ENCODE measurements around the gene PSG2. TPM values are rescaled to one million over a fixed set of nuclear protein-coding genes. Genes with fewer than 3 reads are reported as not detected.
"Not testable (repeated sequence)": the region's sequence is repeated elsewhere in the genome, so short reads cannot be mapped to it uniquely, and the experiment has no call there.

Gene PSG2
- not detected for total RNA-seq
- long read RNA-seq: 0 reads

DNA sequence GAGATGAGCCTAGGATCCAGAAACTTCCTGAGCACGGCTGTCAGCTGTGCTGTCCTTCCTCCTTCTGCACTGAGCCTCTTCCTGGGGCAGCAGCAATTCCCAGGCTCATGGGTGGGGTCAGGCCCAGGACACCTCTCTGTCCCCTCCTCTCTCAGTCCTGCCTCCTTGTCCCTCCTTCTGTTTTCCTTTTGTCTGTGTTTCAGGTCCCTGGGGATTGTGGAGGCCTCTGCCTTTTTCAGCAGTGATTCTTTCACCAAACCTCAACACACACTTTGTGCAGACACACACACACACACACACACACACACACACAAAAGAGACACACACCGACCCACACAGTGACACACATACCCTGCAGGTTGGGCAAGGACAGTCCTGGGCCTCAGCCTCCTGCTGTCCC is at the start of gene PSG2:
Gene PSG2, minus strand, starts transcription at position 101 of the 400 bp plus-strand sequence. CDS start 132 bp downstream, outside the sequence.
- ATAC-seq; DNase-seq; intact Hi-C loops (cut with DNase I): not testable (repeated sequence)

- DNase-seq; intact Hi-C loops (cut with DNase I); ATAC-seq: not testable (repeated sequence)
Measured at GRCh38 chr19:43131281-43131842, 48.9 kb upstream of the PSG2 start.

- not testable (repeated sequence) for DNase-seq, ATAC-seq
Measured at GRCh38 chr19:43129197-43129596, 46.7 kb upstream of the PSG2 start.

GRCh38 chr19:43127336-43127735 is 44.8 kb upstream of the PSG2 start:
- intact Hi-C loops (cut with DNase I); DNase-seq: not testable (repeated sequence)
- peak in 1 of 2 donors; percentile 38 for ATAC-seq

More at GRCh38 chr19:43129197-43129596, 46.7 kb upstream of the PSG2 start:
- intact Hi-C loops (cut with DNase I): not testable (repeated sequence)

DNA sequence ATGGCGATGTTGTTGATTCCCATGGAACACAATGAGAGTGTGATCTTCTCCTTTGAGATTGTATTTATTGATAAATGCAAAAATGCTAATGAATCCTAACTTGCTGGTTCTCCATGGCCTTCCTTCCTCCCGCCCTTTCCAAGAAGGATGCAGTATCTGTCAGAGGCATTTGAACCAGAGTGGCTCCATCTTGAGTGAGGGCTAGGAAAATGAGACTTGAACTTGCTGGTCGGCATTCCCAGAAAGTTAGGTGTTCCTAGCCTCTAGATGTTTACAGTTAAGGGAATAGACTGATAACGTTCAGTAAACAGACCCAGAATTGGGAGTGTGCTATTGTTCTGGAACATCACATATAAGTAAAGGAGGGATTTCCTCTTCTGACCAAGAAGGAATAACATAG is 44.2 kb upstream of the PSG2 start:
- no peak for ATAC-seq
- DNase-seq: no peak
- intact Hi-C loops (cut with DNase I): no loop called here

DNA sequence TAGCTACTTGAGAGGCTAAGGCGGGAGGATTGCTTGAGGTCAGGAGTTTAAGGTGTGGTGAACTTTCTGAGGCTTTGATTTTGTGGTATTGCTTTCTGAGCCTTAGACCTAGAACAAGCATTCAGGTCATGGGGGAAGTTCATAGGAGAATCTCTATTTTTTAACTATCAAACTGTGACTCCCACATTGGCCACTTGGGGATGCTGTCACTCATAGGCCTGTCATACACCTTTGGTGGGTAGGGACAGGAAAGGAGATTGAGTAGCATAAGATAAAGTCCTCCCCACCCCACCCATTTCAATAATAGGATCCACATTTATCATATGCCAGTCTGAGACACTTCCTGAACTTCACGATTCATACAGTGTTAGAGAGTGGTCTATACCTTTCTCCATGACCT is 41.9 kb upstream of the PSG2 start:
- DNase-seq (no peak), ATAC-seq (no peak)
- intact Hi-C loops (cut with DNase I): no loop called here

GRCh38 chr19:43120433-43121026 is 38.0 kb upstream of the PSG2 start:
- ATAC-seq: peak in 1 of 2 donors; percentile 76
- DNase-seq; intact Hi-C loops (cut with DNase I): not testable (repeated sequence)

DNA sequence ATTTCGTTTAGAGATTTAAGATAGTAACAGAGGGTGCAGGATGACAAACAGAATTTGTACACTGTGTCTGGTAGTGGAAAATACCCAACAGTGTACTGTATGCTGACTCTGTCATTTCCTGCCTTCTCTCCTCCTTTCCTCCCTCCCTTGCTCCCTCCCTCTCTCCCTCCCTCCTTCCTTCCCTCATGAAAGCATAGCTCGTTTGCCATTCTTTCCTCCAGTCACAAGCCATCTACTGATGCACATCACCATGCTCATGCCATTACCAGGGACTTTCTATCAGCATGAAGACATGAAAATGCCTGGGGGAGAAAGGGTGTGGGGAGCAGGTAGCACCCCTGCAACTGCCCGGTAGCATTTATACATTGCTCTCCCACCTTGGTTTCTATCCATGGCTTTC is 37.0 kb upstream of the PSG2 start:
- ATAC-seq; intact Hi-C loops (cut with DNase I); DNase-seq: not testable (repeated sequence)

DNA sequence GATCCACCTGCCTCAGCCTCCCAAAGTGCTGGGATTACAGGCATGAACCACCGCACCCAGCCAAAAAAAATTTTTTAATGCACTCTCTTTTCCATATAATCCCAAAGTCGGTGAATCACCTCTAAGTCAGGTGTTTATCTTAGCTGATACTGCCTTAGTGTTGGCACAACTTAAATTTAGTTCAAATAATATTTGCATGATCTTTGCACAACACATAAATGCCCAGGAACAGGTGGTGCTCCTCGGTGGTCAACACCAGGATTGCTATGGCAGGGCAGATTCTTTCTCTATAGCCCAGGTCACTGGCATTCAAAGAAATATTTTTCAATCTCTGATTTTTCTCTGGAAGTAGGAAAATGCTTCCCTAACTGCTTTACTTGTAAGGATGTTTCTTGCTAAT is 33.9 kb upstream of the PSG2 start:
- intact Hi-C loops (cut with DNase I): not testable (repeated sequence)

GRCh38 chr19:43115548-43115947 is 33.0 kb upstream of the PSG2 start:
- DNase-seq; intact Hi-C loops (cut with DNase I); ATAC-seq: not testable (repeated sequence)

More for the DNA sequence above, 33.9 kb upstream of the PSG2 start:
- ATAC-seq, DNase-seq: not testable (repeated sequence)

GRCh38 chr19:43115064-43115463 is 32.6 kb upstream of the PSG2 start:
- intact Hi-C loops (cut with DNase I); DNase-seq; ATAC-seq: not testable (repeated sequence)

DNA sequence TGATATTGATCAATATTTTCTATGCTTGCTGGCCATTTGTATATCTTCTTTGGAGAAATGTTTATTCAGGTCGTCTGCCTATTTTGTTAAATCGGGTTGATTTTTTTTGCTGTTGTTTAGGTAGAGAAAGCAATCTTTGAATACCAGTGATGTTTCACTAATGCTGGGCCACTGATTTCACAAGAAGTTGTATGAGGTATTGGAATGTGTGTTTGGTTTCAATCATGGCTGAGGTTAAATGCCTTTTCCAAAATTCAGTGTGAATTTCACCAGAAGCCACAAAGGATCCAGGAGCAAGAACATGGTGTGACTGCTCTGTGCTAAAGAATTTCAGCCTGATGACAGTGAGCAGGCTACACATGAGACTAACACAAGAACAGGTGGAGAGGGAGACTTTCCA is 32.1 kb upstream of the PSG2 start:
- ATAC-seq; intact Hi-C loops (cut with DNase I); DNase-seq: not testable (repeated sequence)

DNA sequence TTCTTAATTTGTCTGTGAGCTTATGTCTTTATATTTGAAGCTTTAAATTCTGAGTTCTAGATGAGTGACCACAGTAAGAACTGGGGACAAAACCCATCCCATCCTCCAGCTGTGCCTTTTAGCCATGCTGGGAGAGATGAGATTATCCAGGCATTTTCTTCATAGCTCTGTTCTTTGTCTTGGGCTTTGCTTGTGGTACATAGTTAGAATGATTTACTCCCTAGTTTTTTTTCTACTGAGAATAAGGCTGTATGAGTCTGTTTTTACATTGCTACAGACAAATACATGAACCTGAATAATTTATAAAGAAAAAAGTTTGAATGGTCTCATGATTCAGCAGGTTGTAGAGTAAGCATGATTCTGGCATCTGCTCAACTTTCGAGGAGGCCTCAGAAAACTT is 24.9 kb upstream of the PSG2 start:
- ATAC-seq; DNase-seq; intact Hi-C loops (cut with DNase I): not testable (repeated sequence)

- ATAC-seq: no peak
- intact Hi-C loops (cut with DNase I): no loop called here
- DNase-seq: no peak
Measured at GRCh38 chr19:43105496-43105895, 23.0 kb upstream of the PSG2 start.

DNA sequence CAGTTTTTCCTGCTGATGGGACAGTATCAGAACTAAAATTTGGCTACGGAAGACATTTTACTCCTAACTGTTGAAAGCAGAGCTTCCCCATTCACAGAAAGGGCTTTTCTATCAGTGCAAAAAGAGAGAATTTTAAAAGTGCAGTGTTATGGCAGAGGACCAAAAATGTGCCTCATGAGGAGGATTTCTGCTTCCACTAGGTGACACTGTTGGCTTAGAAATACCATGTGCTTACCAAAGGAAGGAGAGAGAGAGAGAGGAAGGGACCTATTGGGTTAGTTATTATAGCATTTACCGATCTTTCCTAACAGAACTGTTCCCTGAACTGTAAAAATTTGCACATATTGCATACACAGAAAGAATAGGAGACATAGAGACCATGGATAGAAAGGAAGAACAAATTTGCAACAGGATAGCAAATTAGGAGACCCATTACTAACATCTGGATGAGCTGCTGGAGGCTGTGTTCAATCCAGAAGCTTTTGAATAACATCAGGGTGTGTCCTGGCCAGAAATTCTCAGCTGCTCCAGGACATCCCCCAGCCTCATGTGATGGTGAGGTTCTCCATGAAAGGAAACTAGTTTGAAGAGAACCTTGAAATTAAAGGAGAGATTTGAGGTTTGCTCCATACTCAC is 21.8 kb upstream of the PSG2 start:
- DNase-seq; ATAC-seq; intact Hi-C loops (cut with DNase I): not testable (repeated sequence)

- intact Hi-C loops (cut with DNase I): no loop called here
- DNase-seq (no peak), ATAC-seq (no peak)
Measured at GRCh38 chr19:43101950-43102349, 19.4 kb upstream of the PSG2 start.

GRCh38 chr19:43098416-43098815 is 15.9 kb upstream of the PSG2 start:
- ATAC-seq; DNase-seq; intact Hi-C loops (cut with DNase I): not testable (repeated sequence)

- ATAC-seq; intact Hi-C loops (cut with DNase I): not testable (repeated sequence)
- peak; percentile 62 for DNase-seq
Measured at GRCh38 chr19:43087702-43088340, 5.3 kb upstream of the PSG2 start.

GRCh38 chr19:43085796-43086530 is 3.5 kb upstream of the PSG2 start:
- intact Hi-C loops (cut with DNase I); ATAC-seq; DNase-seq: not testable (repeated sequence)
